Stimulated activated CD8-positive, alpha-beta memory T cell treated with anti-CD3 and anti-CD28 coated beads, Interleukin-7, amount 100 ng/mL, for 4 hours (primary cell): ENCODE data around the gene COG6.

Experiments
- DNase-seq, 2 donors: peaks; one replicate each; pipeline ENCODE4 v3.0.0-alpha.2; 2020; ENCODE audit warnings: low read depth in 2 of 2

COG6 gene

DNA sequence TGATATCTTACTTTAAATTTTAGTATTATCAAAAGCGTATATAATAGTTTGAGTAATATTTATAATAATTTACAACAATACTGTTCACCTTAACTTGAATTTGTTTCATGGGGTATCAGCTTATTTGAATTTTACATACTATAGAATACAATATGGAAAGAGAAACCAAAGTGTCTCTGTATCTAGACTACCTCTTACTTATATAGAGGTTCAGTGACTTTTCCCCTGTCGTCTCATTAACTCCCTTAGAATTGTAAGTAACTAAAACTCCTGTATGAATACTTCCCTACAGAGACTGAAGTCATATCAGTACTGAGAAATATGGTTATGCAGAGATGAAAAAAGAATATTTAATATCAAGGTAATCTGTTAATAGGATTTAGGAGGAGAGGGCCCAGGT lies 26.8 kb downstream of the COG6 start:
- no peak for DNase-seq

DNA sequence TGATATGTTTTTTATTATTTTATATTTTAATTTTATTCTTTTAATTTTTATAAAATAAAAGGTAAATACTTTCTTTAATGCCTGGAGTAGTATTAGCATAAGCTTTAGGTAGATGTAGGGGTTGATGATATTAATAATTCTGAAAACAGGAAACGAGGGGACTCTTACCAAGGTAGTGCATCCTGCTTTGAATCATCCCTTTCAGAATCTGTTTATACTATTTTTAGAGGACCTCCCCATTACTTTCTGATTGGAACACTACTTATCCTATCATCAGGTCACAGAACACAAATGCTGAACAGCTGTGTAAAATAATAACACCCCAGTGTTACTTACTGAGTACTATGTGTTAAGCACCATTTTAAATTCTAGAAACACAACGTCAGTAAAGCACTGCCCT lies 27.3 kb downstream of the COG6 start:
- DNase-seq, result no peak

DNA sequence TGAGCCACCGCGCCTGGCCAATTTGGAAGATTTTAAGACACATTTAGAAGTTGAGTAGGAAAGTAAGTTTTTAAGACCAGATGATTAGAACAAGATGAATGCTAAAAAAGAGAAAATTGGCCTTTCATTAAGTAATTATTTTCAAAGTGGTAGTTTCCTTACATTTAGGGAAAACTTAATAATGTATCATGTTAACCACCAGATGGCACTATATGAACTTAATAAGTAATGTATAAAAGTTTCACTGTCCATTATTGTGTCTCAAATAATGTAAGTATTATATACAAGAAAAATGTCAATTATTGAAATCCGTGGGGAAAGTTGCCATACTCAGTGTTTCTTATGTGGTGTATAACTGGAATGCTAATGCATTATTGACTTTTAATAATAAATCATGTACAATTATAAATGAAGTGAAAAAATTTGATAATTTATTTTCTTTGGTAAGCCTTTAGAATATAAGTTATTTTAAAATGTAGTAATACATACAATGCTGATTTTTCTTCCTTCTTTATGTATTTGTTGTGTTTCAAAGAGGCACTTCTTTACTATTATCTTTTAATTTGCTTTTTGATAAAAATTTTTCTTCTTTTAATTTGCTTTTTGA lies 29.2 kb downstream of the COG6 start:
- no peak for DNase-seq

DNA sequence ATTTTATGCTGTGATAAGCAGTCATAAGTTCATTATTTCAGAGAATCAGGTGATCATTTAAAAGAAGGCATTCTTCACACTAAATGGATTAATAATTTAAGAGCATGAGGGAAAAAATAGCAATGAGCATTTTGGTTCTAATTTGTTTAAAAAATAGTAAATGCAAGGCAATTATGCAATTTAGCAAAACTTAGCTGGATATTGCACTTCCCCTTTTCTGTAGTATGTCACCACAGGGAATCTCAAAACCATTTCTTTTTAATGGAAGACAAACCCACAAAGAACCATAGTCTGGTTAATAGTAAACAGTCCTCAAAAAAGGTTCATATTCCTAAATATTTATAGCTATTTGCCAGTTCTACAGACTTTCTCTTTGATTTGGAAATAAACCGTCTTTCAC lies 30.2 kb downstream of the COG6 start:
- no peak for DNase-seq

DNA sequence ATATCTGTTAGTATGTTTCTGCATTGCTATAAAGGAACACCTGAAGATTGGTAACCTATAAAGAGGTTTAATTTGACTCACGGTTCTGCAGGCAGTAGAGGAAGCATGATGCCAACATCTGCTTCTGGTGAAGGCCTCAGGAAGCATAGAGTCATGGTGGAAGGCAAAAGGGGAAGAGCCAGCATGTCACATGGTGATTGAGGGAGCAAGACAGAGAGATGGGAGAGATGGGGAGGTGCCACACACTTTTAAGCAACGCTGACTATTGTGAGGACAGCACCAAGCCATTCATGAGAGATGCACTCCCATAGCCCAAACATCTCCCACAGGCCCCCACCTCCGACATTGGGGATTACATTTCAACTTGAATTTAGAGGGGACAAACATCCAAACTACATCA lies 32.8 kb downstream of the COG6 start:
- no peak for DNase-seq

DNA sequence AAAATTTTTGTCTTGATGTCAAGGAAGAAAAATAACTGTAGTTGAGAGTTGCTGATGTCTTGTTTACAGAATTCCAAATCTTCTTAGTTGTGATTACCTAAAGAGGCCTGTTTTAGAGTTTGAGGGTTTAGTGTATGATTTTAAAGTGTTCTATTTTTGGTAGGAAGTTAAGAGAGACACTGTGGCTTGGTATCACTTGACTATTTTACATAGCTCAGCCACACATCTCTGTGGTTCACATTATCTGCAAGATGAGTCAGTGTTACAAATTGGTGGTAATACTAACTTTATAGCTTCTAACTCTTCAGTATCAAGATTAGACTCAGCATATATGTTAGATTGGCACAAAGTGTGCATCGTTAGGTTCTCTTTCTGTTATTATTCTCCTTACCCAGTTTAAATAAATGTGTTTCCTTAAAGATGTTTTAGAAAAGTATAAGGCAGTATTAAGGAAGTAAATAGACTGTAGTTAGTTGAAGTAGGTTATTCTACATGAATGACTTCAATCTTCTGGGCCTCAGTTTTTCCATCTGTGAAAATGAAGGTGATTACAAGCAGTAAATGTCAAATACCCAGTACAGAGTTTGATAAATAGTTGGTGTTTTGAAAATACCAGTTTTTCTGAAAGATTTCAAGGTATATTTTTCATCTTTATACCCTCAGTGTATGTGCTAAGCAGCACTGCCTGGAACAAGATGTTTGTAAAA lies 33.4 kb downstream of the COG6 start:
- no peak for DNase-seq

DNA sequence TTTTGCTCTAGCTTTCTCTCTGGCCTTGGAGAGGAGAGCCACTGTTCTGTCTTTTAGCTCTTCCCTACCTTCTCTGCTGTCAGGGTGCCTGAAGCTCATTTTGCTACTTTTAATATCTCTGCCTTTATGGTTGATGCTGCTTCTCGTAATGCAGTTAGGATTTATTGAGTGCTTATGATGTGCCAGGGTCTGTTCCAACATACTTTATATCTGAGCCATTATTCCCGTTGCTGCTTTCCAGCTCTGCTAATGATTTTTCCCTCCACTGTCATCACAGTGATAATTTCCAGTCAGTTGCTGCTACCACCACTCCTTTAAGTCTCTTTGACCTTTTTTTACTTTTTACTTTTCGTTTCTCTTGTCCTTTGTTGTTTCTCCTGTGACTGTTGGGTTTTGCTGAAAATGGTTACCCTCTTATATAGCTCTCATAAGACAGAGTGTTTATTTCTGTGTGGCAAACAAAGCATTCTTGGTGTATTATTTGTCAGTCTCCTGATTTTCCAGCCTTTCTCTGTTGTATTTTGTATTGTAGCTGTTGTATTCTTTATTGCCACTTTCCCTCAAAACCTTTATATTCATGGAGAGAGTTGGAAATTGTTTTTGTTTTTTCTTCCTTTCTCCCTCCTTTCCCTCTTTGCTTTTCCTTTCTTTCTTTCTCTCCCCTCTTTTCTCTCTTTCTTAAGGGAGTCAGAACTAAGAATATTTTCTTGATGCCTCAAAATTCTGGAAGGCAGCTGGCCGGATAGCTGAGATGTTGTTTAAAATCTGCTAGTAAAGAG lies 37.4 kb downstream of the COG6 start:
- no peak for DNase-seq

DNA sequence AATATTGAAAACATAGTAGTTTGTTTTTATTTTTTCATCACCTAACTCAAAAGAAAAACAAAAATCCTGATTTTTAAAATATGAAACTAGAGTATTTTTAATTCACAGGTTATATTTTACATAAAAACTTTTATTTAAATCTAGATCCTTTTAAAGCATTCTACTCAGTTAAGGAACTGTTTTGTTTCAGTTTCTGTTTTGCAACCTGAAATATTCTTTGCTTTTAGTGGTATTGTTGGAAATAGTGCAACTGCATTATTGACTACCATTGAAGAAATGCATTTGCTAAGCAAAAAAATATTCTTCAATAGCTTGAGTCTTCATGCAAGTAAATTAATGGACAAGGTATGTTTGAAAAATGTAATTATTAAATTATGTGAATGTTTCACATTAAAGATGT lies 43.8 kb downstream of the COG6 start:
- no peak for DNase-seq

DNA sequence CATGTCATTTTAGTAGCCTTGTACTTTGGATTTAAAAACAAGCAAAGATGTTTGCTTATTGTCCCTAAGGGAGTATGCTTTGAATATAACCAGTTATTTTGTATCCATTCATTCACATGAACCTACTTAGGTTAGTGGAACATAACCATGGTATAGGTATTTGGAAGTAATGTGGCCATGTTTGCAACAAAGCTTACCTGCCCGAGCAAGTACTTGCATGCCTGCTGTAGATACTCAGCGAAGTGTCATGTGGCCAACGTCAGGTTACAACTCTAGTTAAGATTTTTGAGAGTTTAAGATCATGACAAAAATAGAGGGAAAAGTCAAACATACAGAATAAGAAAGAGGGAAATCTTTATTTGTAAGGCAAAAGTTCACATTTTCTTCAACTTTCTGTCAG lies 57.2 kb downstream of the COG6 start:
- DNase-seq, result no peak

DNA sequence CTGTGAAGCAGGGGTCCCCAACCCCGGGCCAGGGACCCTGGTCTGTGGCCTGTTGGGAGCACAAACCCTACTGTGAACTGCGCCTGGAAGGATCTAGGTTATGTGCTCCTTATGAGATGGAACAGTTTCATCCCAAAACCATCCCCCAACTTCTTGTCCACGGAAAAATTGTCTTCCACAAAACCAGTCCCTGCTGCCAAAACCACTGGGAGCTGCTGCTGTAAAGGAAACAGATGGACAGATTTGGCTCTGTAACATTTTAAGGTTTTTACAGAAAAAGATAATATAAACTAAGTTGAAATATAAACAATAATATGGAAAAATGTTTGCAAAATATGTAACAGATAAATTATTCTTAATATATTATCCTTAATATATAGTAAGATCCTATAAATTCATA lies 73.7 kb downstream of the COG6 start:
- DNase-seq, result no peak

DNA sequence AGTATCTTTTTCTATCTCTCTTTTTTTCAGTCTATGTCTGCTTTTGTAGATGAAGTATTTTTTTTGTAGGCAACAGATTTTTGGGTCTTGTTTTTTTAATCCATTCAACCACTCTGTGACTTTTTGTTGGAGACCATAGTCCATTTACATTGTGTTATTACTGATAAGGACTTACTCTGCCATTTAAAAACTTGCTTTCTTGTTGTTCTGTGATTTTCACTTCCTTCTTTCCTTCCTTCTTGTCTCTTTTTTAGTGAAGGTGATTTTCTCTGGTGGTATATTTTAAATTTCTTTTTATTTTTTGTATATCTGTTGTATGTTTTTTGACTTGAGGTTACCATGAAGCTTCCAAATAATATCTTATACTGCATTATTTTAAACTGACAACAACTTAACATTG lies 79.5 kb downstream of the COG6 start:
- no peak for DNase-seq

DNA sequence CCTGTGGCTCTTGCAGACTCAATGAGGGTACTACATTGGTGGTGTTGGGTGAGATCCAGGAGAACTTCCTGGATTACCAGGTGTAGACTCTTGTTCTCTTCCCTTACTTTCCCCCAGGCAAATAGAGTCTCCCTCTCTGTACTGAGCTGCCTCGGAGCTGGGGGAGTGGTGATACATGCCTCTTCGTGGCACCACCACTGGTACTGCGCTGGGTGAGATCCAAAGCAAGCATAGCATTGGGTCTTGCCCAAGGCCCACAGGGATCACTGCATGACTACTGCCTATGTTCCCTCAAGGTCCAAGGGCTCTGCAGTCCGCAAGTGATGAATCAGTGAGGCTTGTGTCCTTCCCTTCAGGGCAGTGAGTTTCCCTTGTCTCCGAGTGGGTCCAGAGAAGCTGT lies 81.6 kb downstream of the COG6 start:
- DNase-seq, result no peak

DNA sequence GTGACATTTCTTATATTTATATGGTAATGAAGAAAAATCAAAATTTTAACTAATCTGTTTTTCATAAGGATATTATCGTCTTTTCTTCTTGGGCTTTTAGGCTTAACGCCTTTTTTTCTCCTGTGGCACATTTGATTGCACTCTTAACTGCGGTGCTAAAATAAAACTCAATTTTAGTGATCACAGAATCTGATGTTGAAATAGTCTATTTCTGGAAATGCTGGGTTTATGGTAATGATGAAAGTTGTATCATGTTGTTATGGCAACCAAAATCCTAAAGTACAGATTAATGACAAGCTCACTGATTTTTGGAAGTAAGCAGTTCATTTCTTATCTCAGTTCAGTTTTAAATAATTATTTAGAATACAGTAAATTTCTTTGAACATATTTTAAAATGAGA lies 85.3 kb downstream of the COG6 start:
- no peak for DNase-seq

DNA sequence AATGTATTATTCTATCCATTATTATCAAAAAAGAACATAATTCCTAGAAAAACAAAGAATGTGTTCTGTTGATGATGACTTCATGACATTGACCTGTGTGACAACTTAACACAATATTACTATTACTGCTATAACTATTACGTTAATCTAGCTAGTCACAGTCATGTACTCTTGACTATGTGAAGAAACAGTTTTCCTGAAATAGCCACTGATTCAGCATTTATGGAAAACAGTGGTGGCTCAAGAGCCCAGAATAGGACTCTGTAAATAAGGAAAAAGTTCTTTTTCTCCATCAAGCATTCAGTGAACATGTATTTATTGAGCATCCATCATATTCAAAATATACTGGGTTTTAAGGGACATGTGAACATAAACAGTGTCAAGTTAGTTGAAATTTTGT lies 93.5 kb downstream of the COG6 start:
- no peak for DNase-seq

DNA sequence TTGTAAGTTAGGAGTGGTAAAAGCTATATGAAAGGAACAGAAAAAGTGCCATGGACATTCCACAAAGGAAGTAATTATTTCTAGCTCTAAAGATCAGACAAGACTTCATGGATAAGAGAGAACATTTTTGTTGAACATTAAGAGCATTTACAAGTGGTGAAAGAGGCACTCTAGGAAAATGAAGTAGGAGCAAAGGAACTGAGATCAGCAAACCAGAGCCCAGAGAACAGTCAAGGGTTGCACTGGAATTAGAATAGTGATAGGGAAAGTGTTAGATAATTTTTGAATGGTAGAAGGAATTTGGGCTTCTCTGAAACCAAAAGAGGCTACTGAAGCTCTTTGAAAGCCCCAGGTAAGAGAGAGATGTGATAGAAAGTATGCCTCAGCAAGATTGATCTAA lies 94.1 kb downstream of the COG6 start:
- no peak for DNase-seq

DNA sequence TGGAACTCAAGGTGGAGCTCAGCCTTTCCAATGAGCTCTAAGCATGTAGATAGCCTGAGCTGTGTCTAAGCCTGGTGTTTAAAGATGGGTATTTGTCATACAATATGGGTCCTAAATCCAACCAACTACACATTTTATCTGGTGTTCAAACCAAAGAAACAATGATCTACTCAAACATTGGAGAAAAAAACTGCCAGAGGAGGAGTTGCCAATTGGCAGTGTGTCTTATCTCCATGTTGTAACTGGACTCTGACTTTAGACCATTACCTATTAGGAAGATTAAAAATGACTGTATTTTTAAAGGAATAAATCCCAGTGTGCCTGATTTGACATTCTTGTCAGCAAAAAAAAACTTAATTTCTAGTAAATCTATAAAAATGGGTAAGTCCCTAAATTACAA lies 96.3 kb downstream of the COG6 start:
- DNase-seq, result no peak

DNA sequence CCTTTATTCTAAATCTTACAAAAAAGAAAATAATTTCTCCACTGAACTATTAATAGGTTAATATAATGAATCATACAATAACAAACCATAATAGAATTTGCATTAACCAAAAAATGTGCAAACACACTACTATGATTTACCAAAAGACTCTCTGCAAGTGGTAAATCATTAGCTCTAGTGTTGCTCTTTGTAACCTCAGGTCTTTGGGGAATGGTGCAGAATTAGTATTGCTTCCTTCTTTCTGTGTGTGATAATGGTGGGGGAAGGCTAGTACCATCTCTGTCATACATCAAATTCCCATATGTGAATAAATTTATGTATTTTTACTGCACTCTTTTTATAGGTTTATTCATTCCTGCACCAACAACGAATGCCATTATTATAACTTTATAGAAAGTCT lies 105.1 kb downstream of the COG6 start:
- DNase-seq, result no peak

DNA sequence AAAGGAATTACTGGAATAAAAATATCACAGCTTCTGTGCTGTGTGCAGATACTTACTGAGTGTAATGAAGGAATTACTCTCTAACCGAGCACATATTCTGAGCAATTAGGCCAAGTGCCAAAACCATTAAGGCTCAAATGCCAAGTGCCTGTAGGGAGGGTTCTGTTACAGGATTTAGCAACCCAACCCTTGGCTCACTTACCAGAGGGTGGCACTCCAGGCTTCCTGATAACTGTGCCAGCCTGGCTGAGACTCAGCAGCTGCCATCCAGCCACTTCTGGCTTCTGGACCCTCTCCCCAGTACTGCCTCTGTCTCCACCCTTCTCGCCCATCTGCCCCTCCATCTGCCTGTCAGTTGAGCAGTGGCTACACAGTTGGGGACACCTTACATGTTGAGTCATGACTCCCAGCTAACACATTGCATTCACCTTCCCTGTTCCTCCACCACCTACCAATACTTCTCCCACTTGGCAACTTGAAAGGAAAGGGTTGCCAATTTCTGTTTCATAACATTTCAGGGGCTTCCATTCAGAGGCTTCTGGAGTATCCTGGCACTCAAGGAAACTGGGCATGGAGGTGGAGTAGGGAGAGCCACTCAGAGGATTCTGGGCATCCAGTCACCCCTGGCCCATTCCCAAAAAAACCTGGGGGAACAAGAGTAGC lies 110.5 kb downstream of the COG6 start:
- no peak for DNase-seq

DNA sequence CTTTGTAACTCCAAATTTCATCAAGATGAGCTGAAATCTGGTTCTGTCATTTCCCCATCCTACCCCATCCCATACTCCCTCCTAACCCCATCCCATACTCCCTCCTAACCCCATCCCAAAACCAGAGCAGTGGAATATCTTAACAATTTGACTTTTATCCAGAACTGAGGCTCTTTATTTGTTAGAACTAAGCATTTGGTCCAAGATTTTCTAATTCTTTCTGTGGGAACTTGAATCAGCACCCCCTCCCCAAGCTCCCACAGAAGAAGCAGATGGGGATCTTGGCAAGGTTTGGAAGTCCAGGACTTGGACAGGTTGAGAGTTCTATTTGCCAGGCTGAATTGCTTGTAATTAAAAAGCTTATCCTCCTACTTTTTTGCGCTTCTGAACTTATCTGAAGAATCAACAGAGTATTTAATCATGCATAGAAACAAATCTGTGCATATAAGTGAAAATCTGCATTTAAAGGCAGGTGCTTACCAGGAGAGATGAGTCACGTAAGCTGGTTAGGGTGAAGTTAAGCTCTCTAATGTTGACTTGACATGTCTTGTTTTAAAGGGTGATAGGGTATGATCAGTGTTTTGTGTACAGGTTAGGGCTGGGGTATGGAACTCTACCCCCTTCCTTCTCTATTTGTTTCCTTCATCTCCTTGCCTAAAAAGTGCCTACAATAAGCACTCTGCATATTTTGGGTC lies 111.1 kb downstream of the COG6 start:
- no peak for DNase-seq

DNA sequence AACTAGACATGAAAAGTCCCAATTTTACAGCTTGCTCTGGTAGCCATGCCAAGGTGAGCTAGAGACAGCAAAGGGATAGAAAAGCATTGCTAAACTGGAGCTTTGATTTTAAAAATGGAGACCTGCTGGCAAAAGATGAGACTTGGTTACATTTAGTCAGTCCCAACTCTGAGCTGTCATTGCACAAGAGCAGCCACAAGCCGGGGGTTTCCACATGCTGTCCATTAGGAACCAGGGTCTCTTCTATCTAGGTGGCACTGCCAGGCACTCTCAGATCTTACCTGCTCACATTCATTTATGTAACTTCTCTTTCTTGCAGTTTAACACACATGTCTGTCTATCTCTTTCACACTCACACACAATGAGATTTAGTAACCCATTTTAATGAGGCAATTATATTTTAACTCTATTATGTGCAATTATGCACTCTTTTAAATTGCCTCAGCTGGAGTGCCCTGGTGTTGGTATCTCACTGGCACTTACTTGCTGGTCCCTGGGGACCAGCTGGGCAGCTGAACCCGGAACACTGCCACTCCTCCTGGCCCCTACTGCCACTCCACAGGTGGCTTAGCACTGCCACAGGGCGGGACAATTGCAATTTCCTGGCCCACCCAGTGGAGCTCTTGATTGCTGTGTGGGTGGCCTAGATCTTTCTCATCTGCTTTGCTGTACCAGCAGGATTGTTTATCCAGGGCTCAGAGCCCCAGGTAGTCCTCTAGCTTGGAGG lies 112.5 kb downstream of the COG6 start:
- no peak for DNase-seq

DNA sequence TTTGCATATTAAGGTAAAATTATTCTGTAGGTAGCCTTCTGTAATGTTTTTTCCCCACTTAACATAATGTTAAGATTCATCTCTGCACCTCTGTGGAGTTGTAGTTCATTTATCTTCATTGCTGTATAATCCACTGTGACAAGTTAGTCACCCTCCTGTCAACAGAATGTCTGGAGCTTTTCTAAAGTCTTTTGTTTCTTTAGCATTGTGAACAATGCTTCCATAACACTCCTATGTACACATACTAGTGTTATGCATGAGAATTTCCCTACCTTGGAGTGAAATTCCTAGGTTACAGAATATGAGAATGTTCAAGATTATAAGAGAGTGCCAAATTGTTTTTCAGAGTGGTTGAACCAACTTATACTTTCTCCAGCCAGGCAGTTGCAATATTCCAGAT lies 113.5 kb downstream of the COG6 start:
- no peak for DNase-seq
